Erythroblast (primary cell): Measurements from ENCODE around the gene KCNMA1.

ENCODE experiments used
- DNase-seq, 2 experiments: peaks; one replicate each; lab custom pipeline; 2025; lab: John Stamatoyannopoulos, UW
- GATA1 ChIP-seq: IDR thresholded peaks from 2 replicates; pipeline ENCODE4 v1.6.1; 2011; ENCODE audit warnings: low read depth, mild to moderate bottlenecking, control low read depth, low read length, moderate library complexity
- POLR2A ChIP-seq: IDR thresholded peaks from 2 replicates; pipeline ENCODE4 v1.6.1; 2011; ENCODE audit warnings: mild to moderate bottlenecking, low read length

Gene KCNMA1

GRCh38 chr10:77062381-77062780 is 575.2 kb downstream of the KCNMA1 start:
- TF ChIP-seq GATA1, result no peak
- no peak for TF ChIP-seq POLR2A

GRCh38 chr10:77060913-77061312 is 576.7 kb downstream of the KCNMA1 start:
- DNase-seq, result no peak

More at GRCh38 chr10:77062381-77062780, 575.2 kb downstream of the KCNMA1 start:
- no peak for DNase-seq

GRCh38 chr10:77056650-77057049 is 581.0 kb downstream of the KCNMA1 start:
- TF ChIP-seq GATA1 (no peak), POLR2A (no peak)
- DNase-seq, result no peak

More at GRCh38 chr10:77060913-77061312, 576.7 kb downstream of the KCNMA1 start:
- no peak for TF ChIP-seq POLR2A
- no peak for TF ChIP-seq GATA1

GRCh38 chr10:77052593-77052992 is 585.0 kb downstream of the KCNMA1 start:
- no peak for TF ChIP-seq GATA1
- no peak for TF ChIP-seq POLR2A
- no peak for DNase-seq

- no peak for DNase-seq
- no peak for TF ChIP-seq GATA1
- TF ChIP-seq POLR2A, result no peak
Observed at GRCh38 chr10:77051837-77052236, 585.8 kb downstream of the KCNMA1 start.

GRCh38 chr10:77049896-77050295 is 587.7 kb downstream of the KCNMA1 start:
- TF ChIP-seq GATA1, result no peak
- TF ChIP-seq POLR2A, result no peak
- DNase-seq, result no peak

GRCh38 chr10:77049146-77049545 is 588.5 kb downstream of the KCNMA1 start:
- DNase-seq, result no peak
- TF ChIP-seq GATA1 (no peak), POLR2A (no peak)

GRCh38 chr10:77045085-77045484 is 592.5 kb downstream of the KCNMA1 start:
- no peak for DNase-seq

GRCh38 chr10:77043420-77043763 is 594.2 kb downstream of the KCNMA1 start:
- no peak for TF ChIP-seq POLR2A
- no peak for TF ChIP-seq GATA1
- no peak for DNase-seq

More at GRCh38 chr10:77045085-77045484, 592.5 kb downstream of the KCNMA1 start:
- TF ChIP-seq POLR2A (no peak), GATA1 (no peak)

- no peak for DNase-seq
- TF ChIP-seq GATA1, result no peak
- no peak for TF ChIP-seq POLR2A
Observed at GRCh38 chr10:77042706-77043419, 594.7 kb downstream of the KCNMA1 start.

- DNase-seq, result no peak
Observed at GRCh38 chr10:77041636-77042258, 595.9 kb downstream of the KCNMA1 start.

GRCh38 chr10:77038407-77038806 is 599.2 kb downstream of the KCNMA1 start:
- DNase-seq, result no peak
- TF ChIP-seq GATA1 (no peak), POLR2A (no peak)

More at GRCh38 chr10:77041636-77042258, 595.9 kb downstream of the KCNMA1 start:
- no peak for TF ChIP-seq GATA1
- no peak for TF ChIP-seq POLR2A

GRCh38 chr10:77037735-77038403 is 599.7 kb downstream of the KCNMA1 start:
- no peak for DNase-seq
- TF ChIP-seq POLR2A (no peak), GATA1 (no peak)
